GM23338 (cell line): Measurements from ENCODE around the gene GIMAP2. TPM values are rescaled to one million over a fixed set of nuclear protein-coding genes. Genes with fewer than 3 reads are reported as not detected.

Experiments used
- ATAC-seq: fragments of 200-7000 bp; cut with Tn5 transposase; 3 replicates; pipeline ENCODE4 v1.9.1; 2020
- DNase-seq: peaks from one replicate; pipeline ENCODE4 v3.0.0-alpha.2; 2015; ENCODE audit warnings: low spot score
- H2AFZ ChIP-seq: fragments of 200-600 bp; sonication (generic); 2 replicates; pipeline ENCODE4 v1.8.0; 2016; ENCODE audit warnings: antibody characterized with exemption, mild to moderate bottlenecking, moderate library complexity
- H3F3A ChIP-seq: fragments of 200-600 bp; sonication (generic); replicated peaks from 2 replicates; pipeline ENCODE4 v1.8.0; 2017; ENCODE audit warnings: antibody characterized with exemption, mixed run types, low read depth
- H3K27ac ChIP-seq: fragments of 200-600 bp; sonication (generic); 2 replicates; pipeline ENCODE4 v1.6.1; 2016; ENCODE audit warnings: low read depth
- H3K27me3 ChIP-seq: fragments of 200-600 bp; sonication (generic); 2 replicates; pipeline ENCODE4 v1.8.0; 2016; ENCODE audit warnings: mild to moderate bottlenecking, mixed run types, moderate library complexity; ENCODE audit not compliant: insufficient read depth
- H3K36me3 ChIP-seq: fragments of 200-600 bp; sonication (generic); 2 replicates; pipeline ENCODE4 v1.8.0; 2016; ENCODE audit warnings: mild to moderate bottlenecking; ENCODE audit not compliant: insufficient read depth
- H3K4me1 ChIP-seq: fragments of 200-600 bp; sonication (generic); 2 replicates; pipeline ENCODE4 v1.8.0; 2016; ENCODE audit warnings: mild to moderate bottlenecking, moderate library complexity; ENCODE audit not compliant: insufficient read depth
- H3K4me2 ChIP-seq: fragments of 200-600 bp; sonication (generic); 2 replicates; pipeline ENCODE4 v1.7.1; 2017; ENCODE audit warnings: mixed run types
- H3K4me3 ChIP-seq: fragments of 200-600 bp; sonication (generic); 2 replicates; pipeline ENCODE4 v1.6.1; 2016; ENCODE audit warnings: mixed run types
- H3K79me2 ChIP-seq: fragments of 200-600 bp; sonication (generic); replicated peaks from 2 replicates; pipeline ENCODE4 v1.8.0; 2017; ENCODE audit warnings: mild to moderate bottlenecking; ENCODE audit not compliant: insufficient read depth
- H3K9me2 ChIP-seq: fragments of 200-600 bp; sonication (generic); 2 replicates; pipeline ENCODE4 v1.8.0; 2017; ENCODE audit not compliant: insufficient read depth
- H4K20me1 ChIP-seq: fragments of 200-600 bp; sonication (generic); replicated peaks from 2 replicates; pipeline ENCODE4 v1.8.0; 2017; ENCODE audit warnings: mild to moderate bottlenecking; ENCODE audit not compliant: insufficient read depth
- H3K27ac Mint-ChIP-seq: 2 replicates; pipeline ENCODE4 v1.8.0; 2020; ENCODE audit warnings: inconsistent platforms, mild to moderate bottlenecking, moderate library complexity, mixed read lengths
- H3K27me3 Mint-ChIP-seq: 3 replicates; pipeline ENCODE4 v1.8.0; 2022; ENCODE audit warnings: low read depth, mild to moderate bottlenecking, moderate library complexity, mixed read lengths, inconsistent platforms; ENCODE audit not compliant: insufficient read depth, poor library complexity
- H3K36me3 Mint-ChIP-seq: 3 replicates; pipeline ENCODE4 v1.8.0; 2021; ENCODE audit warnings: low read depth, mild to moderate bottlenecking, inconsistent platforms, moderate library complexity, mixed read lengths
- H3K4me1 Mint-ChIP-seq: 3 replicates; pipeline ENCODE4 v1.8.0; 2020; ENCODE audit warnings: mild to moderate bottlenecking, inconsistent platforms, mixed read lengths
- H3K4me3 Mint-ChIP-seq: 3 replicates; pipeline ENCODE4 v1.8.0; 2021; ENCODE audit warnings: moderate library complexity, mild to moderate bottlenecking, inconsistent platforms, mixed read lengths
- H3K9me3 Mint-ChIP-seq: 3 replicates; pipeline ENCODE4 v1.8.0; 2020; ENCODE audit warnings: moderate library complexity, mild to moderate bottlenecking, inconsistent platforms, mixed read lengths
- EZH2 ChIP-seq: fragments of 200-600 bp; sonication (generic); IDR thresholded peaks from one replicate; pipeline ENCODE4 v1.8.0; 2017; ENCODE audit warnings: antibody characterized with exemption, mild to moderate bottlenecking, low read depth; ENCODE audit not compliant: unreplicated experiment
- JUNB ChIP-seq: IDR thresholded peaks from one replicate; pipeline ENCODE4 v1.6.1; 2016; ENCODE audit warnings: antibody characterized with exemption; ENCODE audit not compliant: unreplicated experiment
- NANOG ChIP-seq: IDR thresholded peaks from 2 replicates; pipeline ENCODE4 v1.6.1; 2016; ENCODE audit warnings: antibody characterized with exemption, borderline replicate concordance
- STAT1 ChIP-seq: IDR thresholded peaks from one replicate; pipeline ENCODE4 v1.6.1; 2016; ENCODE audit warnings: antibody characterized with exemption; ENCODE audit not compliant: unreplicated experiment
- ZNF114 ChIP-seq: fragments of 250-450 bp; sonication (Bioruptor Pico); IDR thresholded peaks from 2 replicates; pipeline ENCODE4 v1.5.0; 2020; ENCODE audit warnings: mild to moderate bottlenecking, moderate library complexity
- polyA plus RNA-seq: library from polyadenylated mRNA; unstranded; fragments of >200 nt; fragmentation: Nextera tagmentation; extraction: Ambion mirVana; gene quantifications from 2 replicates; pipeline ENCODE4 v1.2.1, GENCODE V29; 2016
- total RNA-seq: library from RNA; depleted of rRNA; stranded (reverse); fragments of >200 nt; shearing (Covaris generic); gene quantifications from 2 replicates; pipeline ENCODE4 v1.2.3, GENCODE V29; 2014
- TF ChIP-seq, protein P1 (sequence below): IDR thresholded peaks from one replicate; pipeline ENCODE4 v1.6.1; 2018; ENCODE audit warnings: antibody characterized with exemption; ENCODE audit not compliant: unreplicated experiment
- TF ChIP-seq, protein P2 (sequence below): IDR thresholded peaks from 2 replicates; pipeline ENCODE4 v1.6.1; 2016; ENCODE audit warnings: antibody characterized with exemption
- TF ChIP-seq, protein P3 (sequence below), 2 experiments: fragments of 200-600 bp in 1 of 2; sonication (generic) in 1 of 2; conservative IDR thresholded peaks; 2 replicates each; pipeline versions ENCODE4 v1.5.1 to v1.6.1; 2016 to 2017; ENCODE audit warnings: antibody characterized with exemption in 2 of 2, low read depth in 2 of 2, mild to moderate bottlenecking in 2 of 2, moderate library complexity in 1 of 2

Gene GIMAP2
- total and polyA plus RNA-seq, 2 experiments from 2014 or later = not detected

DNA sequence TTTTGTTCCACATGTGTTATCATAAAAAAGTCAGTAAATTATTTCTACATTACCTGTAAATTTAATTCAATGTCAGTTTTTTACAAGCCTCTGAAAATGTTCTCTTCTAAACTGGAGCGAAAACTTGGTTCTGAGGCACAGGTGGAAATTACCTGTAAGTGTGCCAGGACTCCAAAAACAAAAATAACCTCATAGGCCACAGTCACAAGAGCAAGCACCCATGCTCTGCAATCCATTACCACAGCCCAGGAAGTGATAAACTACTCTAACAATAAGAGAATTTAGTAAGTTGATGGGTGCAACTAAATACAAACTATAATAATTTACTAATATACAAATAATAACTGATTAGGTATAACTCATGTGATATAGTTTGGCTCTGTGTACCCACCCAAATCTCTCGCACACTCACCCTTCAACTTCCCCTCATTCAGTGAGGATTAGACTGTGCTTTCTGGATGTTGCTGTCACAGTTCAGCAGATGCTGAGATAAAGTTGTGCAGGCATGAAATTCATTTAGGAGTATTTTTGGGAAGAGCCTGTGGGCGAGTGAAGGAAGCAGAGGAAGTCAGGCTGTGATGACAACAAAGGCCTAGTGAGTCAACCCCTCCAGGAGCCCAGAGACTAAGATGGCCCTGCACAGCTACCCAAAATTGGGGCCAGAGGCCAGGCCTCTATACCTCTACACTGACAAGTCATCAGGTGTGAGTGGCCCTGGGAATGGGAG lies 37.0 kb upstream of the GIMAP2 start (continued):
- TF ChIP-seq, protein P1, sequence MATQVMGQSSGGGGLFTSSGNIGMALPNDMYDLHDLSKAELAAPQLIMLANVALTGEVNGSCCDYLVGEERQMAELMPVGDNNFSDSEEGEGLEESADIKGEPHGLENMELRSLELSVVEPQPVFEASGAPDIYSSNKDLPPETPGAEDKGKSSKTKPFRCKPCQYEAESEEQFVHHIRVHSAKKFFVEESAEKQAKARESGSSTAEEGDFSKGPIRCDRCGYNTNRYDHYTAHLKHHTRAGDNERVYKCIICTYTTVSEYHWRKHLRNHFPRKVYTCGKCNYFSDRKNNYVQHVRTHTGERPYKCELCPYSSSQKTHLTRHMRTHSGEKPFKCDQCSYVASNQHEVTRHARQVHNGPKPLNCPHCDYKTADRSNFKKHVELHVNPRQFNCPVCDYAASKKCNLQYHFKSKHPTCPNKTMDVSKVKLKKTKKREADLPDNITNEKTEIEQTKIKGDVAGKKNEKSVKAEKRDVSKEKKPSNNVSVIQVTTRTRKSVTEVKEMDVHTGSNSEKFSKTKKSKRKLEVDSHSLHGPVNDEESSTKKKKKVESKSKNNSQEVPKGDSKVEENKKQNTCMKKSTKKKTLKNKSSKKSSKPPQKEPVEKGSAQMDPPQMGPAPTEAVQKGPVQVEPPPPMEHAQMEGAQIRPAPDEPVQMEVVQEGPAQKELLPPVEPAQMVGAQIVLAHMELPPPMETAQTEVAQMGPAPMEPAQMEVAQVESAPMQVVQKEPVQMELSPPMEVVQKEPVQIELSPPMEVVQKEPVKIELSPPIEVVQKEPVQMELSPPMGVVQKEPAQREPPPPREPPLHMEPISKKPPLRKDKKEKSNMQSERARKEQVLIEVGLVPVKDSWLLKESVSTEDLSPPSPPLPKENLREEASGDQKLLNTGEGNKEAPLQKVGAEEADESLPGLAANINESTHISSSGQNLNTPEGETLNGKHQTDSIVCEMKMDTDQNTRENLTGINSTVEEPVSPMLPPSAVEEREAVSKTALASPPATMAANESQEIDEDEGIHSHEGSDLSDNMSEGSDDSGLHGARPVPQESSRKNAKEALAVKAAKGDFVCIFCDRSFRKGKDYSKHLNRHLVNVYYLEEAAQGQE = no peak
- no peak for TF ChIP-seq NANOG

DNA sequence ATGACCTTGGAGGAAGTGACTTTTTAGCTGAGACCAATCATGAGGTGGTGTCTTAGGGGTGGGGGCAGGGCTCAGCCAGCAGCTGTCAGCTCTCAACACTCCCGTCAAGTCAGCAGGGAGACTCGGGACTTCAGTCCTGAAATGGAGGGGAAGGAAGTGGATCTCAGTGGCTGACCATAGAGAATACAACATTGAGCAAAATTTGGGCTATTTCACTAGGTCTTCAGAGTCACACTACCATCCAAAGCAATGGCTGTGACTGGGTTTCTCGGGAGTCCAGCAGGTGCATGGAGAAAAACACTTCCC lies 36.5 kb upstream of the GIMAP2 start:
- Histone ChIP-seq H2AFZ (no peak overlapping the region), H4K20me1 (no peaks in the 10 kb centered on the region), H3K4me1 (no peaks in the 10 kb centered on the region), H3K27me3 (no peaks in the 10 kb centered on the region), H3K4me2 (no peak overlapping the region), H3K79me2 (no peaks in the 10 kb centered on the region), H3K9me2 (0 out of 2 replicates have a peak, but pooled peaks cover 5% of the 10 kb centered on the region), H3K36me3 (no peaks in the 10 kb centered on the region), H3F3A (no peaks in the 10 kb centered on the region), H3K4me3 (no peak overlapping the region), H3K27ac (no peak overlapping the region)
- ATAC-seq = no peak
- DNase-seq = no peak
- H3K27ac Mint-ChIP-seq = no peak overlapping the region
- H3K36me3 Mint-ChIP-seq = no peaks in the 10 kb centered on the region
- H3K27me3 Mint-ChIP-seq = peaks cover 3% of the 10 kb centered on the region
- H3K4me1 Mint-ChIP-seq = no peaks in the 10 kb centered on the region
- H3K4me3 Mint-ChIP-seq = no peak overlapping the region
- H3K9me3 Mint-ChIP-seq = peaks cover 8% of the 10 kb centered on the region
- no peak for TF ChIP-seq NANOG
- TF ChIP-seq ZNF114 (CRISPR knock-in tag) = no peak
- TF ChIP-seq STAT1 = no peak
- TF ChIP-seq, protein P1 = no peak
- TF ChIP-seq, protein P2, sequence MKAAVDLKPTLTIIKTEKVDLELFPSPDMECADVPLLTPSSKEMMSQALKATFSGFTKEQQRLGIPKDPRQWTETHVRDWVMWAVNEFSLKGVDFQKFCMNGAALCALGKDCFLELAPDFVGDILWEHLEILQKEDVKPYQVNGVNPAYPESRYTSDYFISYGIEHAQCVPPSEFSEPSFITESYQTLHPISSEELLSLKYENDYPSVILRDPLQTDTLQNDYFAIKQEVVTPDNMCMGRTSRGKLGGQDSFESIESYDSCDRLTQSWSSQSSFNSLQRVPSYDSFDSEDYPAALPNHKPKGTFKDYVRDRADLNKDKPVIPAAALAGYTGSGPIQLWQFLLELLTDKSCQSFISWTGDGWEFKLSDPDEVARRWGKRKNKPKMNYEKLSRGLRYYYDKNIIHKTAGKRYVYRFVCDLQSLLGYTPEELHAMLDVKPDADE = no peak
- TF ChIP-seq, protein P3, sequence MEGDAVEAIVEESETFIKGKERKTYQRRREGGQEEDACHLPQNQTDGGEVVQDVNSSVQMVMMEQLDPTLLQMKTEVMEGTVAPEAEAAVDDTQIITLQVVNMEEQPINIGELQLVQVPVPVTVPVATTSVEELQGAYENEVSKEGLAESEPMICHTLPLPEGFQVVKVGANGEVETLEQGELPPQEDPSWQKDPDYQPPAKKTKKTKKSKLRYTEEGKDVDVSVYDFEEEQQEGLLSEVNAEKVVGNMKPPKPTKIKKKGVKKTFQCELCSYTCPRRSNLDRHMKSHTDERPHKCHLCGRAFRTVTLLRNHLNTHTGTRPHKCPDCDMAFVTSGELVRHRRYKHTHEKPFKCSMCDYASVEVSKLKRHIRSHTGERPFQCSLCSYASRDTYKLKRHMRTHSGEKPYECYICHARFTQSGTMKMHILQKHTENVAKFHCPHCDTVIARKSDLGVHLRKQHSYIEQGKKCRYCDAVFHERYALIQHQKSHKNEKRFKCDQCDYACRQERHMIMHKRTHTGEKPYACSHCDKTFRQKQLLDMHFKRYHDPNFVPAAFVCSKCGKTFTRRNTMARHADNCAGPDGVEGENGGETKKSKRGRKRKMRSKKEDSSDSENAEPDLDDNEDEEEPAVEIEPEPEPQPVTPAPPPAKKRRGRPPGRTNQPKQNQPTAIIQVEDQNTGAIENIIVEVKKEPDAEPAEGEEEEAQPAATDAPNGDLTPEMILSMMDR (conservative IDR thresholded peaks at IDR 0.05; ENCODE audit: low read depth in 2 of 2) = no peak
- no peak for TF ChIP-seq JUNB
- TF ChIP-seq EZH2 = no peak
